Dermis blood vessel endothelial cell (primary cell): ENCODE measurements around the gene GAB1. TPM values are rescaled to one million over a fixed set of nuclear protein-coding genes. Genes with fewer than 3 reads are reported as not detected.

ENCODE experiments used
- DNase-seq: peaks from one replicate; pipeline ENCODE4 v3.0.0; 2010
- total RNA-seq: library from RNA; depleted of rRNA; stranded (reverse); fragments of >200 nt; gene quantifications from 2 replicates; pipeline ENCODE4 v1.2.3, GENCODE V29; 2014

GAB1 gene
- total RNA-seq, 1 donor from 2014 or later, result 34.5 TPM

DNA sequence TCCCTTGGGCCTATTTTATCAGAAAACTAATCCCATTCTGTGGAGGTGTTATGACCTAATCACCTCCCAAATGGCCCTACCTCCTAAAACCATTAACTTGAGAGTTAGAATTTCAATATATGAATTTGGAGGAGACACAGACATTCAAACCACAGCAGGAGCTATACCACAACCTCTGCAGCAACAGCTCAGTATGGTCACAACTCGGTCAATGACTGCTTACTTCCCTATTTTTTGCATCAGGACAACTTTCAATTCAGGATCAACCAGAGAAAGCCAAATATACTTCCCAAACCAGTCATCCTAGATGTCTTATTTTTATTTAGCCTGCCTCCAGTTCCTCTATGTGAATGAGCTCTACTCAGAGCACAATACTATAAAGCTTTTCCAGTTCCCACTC, 165.6 kb downstream of the GAB1 start:
- DNase-seq, result no peak

DNA sequence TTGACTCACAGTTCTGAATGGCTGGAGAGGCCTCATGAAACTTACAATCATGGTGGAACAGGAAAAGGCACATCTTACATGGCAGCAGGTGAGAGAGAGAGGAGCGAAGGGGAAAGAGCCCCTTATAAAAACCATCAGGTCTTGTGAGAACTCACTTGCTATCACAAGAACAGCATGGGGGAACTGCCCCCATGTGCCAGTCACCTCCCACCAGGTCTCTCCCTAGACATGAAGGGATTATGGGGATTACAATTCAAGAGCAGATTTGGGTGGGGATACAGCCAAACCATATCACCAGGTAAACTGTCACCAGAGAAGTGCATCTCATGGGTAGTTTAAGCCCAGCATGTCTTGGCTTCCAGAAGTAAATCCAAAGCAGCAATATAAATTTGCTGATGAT, 169.4 kb downstream of the GAB1 start:
- no peak for DNase-seq

GRCh38 chr4:143511906-143512305, 175.2 kb downstream of the GAB1 start:
- DNase-seq, result no peak

DNA sequence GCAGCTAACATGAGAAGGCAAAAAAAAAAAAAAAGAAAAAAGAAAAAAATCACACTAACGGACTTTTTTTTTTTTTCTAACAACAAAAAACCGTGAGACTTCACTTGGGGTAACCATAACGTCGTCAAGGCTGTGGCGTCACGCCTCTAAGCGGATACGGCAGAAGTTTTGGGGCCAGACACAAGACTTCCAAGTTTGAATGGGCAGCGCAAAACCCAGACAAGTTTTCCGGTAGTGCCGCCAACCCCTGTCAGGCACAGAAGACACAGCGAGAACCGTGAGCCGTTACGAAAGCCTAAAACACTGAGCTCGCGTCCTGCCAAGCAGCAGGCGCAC, 176.3 kb downstream of the GAB1 start:
- DNase-seq, result no peak

- DNase-seq, result peak; percentile 99
Measured at GRCh38 chr4:143513314-143514168, 176.9 kb downstream of the GAB1 start, which contains the start of gene SMARCA5. SMARCA5 (plus strand) TSS chr4:143513702; CDS start chr4:143513925, 223 bp downstream.

GRCh38 chr4:143514169-143514495, 177.5 kb downstream of the GAB1 start:
- no peak for DNase-seq

DNA sequence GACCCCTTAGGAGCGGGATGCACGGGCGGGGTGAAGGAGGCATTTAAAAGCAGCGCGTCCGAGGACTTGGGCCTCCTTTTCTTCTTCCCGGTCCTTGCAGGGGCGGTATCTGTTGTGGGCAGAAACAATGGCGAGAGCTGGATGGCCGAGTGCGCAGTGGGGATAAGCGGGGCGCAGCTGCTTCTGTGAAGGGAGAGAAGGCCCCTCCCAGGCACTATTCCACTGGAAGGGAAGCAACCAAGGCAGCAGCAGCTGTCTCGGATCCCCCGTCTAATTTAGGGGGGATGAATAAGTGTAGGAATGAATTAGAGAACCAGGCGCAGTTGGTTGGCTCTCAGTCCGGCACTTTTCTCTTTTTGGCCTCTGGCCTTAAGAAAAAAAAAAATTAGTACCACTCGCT, 177.8 kb downstream of the GAB1 start:
- peak; percentile 72 for DNase-seq

DNA sequence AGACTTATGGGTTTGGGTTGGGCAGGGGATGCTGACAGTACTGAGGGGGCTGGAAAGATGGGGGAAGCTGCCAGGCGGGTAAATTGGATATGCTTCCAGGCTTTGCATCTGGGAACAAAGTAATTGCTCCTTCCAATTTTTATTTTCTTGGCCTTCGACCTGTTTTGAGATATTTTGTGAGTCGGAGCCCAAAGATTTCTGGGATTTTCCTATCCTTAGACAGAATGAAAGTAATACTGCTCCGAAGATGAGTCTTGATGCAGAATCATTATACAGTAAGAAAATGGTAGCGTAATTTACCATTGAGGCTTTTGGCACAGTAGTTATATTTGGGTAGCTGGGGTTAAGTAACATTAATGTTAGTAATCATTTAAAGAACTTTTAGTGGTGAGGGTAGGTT, 178.2 kb downstream of the GAB1 start:
- DNase-seq, result no peak

DNA sequence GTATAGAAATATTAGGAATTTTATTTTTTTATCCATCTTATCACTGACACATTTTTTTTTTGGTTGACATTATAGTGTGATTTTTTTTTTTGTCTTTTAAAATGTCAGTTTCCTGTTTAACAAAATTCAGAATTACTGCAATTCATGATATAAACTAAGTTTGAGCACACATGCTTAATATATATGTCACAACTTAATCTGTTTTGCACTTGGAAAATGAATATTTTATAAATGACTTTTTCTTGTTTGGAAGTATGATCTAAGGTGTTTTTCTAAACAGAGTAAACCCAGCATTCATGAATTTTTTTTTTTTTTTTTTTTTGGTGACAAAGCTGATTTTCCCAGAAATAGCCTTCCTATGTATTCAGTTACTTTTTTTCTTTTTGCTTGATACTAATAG, 179.2 kb downstream of the GAB1 start:
- DNase-seq, result no peak

DNA sequence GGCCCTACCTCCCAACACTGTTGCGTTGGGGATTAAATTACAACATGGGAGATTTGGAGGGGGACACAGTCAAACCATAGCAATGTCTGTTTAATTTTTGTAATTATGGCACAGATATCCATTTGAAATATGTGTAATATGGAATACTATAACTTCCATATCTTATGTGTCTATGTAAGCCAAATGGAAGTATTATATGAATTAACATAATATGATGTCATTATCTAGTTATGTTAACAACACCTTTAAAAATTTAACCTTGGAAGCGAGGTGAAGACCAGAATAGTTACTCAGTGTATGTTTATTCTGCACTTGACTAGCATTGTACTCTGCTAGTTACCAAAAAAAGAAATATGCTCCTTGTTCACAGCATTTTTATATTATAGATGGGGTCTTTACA, 181.1 kb downstream of the GAB1 start:
- DNase-seq, result no peak

Other genes starting within 250 kb of the GAB1 start
- 44.1 and 44.3 TPM in 2 replicates for gene USP38, start 152.0 kb upstream of the GAB1 start, total RNA-seq
- gene SMARCA5, start 176.8 kb downstream of the GAB1 start, total RNA-seq, result 75.2 and 113 TPM in 2 replicates